ENCODE results near the gene CKM. TPM values are rescaled to one million over a fixed set of nuclear protein-coding genes. Genes with fewer than 3 reads are reported as not detected.

The CKM gene
- total and polyA plus RNA-seq, 2 of the 4 experiments (the other 2 are of a cell fraction): not detected

GRCh38 chr19:45354241-45354842 lies 31.7 kb upstream of the CKM start:
- POLR2A ChIA-PET (ENCODE audit: unreplicated experiment): no interaction called here
- Histone ChIP-seq H3K79me1 (ENCODE audit: low read depth in 1 of 2, low read length in 2 of 2) (peaks cover 0 to 10% of the 10 kb centered on the region in 2 experiments; a peak in 2 of 4 replicates), H3K18ac (ENCODE audit: low read depth, low read length) (no peak overlapping the region), H2BK20ac (ENCODE audit: low read depth, low read length) (no peak overlapping the region), H3K4me2 (ENCODE audit: low read depth, low read length) (no peak overlapping the region), H2BK5ac (ENCODE audit: low read depth, low read length, poor library complexity, severe bottlenecking) (no peak overlapping the region), H4K8ac (ENCODE audit: low read depth in 2 of 2, low read length in 2 of 2) (no peak overlapping the region), H4K91ac (ENCODE audit: insufficient read depth, low read depth, low read length) (no peak overlapping the region), H3K36me3 (ENCODE audit: control insufficient read depth, insufficient read depth, low read length) (peaks cover 55% of the 10 kb centered on the region), H3K4me3 (ENCODE audit: insufficient read depth, low read depth, low read length) (no peak overlapping the region), H3K9me3 (ENCODE audit: control insufficient read depth, insufficient read depth, low read length) (no peaks in the 10 kb centered on the region), H3K4ac (ENCODE audit: low read depth, low read length) (no peak overlapping the region), H2BK15ac (ENCODE audit: low read depth, low read length) (no peak overlapping the region), H3K14ac (replicated peaks; ENCODE audit: low read depth, low read length) (no peak overlapping the region), H2AK9ac (replicated peaks; ENCODE audit: low read depth, low read length, poor library complexity) (no peak overlapping the region), H2AFZ (replicated peaks; ENCODE audit: low read length, poor library complexity) (no peak overlapping the region), H3K9me1 (ENCODE audit: insufficient read depth, low read length) (no peaks in the 10 kb centered on the region), H2AK5ac (ENCODE audit: low read depth, low read length) (no peak overlapping the region), H3K56ac (ENCODE audit: extremely low read depth, insufficient read depth, low read length) (no peak overlapping the region), H4K20me1 (ENCODE audit: insufficient read depth, low read length) (peaks cover 7% of the 10 kb centered on the region; the same call in 1 of the 2 replicates), H2BK120ac (ENCODE audit: low read depth, low read length) (no peak overlapping the region), H3K4me1 (ENCODE audit: control insufficient read depth, insufficient read depth, low read length) (no peaks in the 10 kb centered on the region), H3K23ac (ENCODE audit: low read depth, low read length) (no peak overlapping the region), H3K27me3 (ENCODE audit: control insufficient read depth, insufficient read depth, low read length) (no peaks in the 10 kb centered on the region), H4K5ac (ENCODE audit: low read depth, low read length) (no peak overlapping the region), H3K27ac (ENCODE audit: insufficient read depth, low read length) (no peak overlapping the region), H3K9ac (ENCODE audit: low read depth, low read length) (no peak overlapping the region)
- DNase-seq (no peak), ATAC-seq (ENCODE audit: low read depth) (no peak)
- in situ Hi-C loops (cut with MboI; ENCODE audit: low sequenced_read_pairs): no loop called here
- no TSS peak for BruUV-seq (replicated peaks)
- intact Hi-C loops (cut with micrococcal nuclease): no loop called here
- CTCF ChIA-PET: no interaction called here
- no peak for TF ChIP-seq FOS (IDR thresholded peaks at IDR 0.05; ENCODE audit: low read depth, low read length)
- no peak for TF ChIP-seq CTCF (conservative IDR thresholded peaks at IDR 0.05; ENCODE audit: low read depth, low read length)
- no peak for TF ChIP-seq NFE2L2 (IDR thresholded peaks at IDR 0.05; ENCODE audit: low read depth, low read length)
- TF ChIP-seq MAZ (IDR thresholded peaks at IDR 0.05; ENCODE audit: borderline replicate concordance, low read depth, low read length): no peak
- TF ChIP-seq MAFK (IDR thresholded peaks at IDR 0.05; ENCODE audit: low read depth, low read length): no peak
- no peak for TF ChIP-seq CEBPB (IDR thresholded peaks at IDR 0.05; ENCODE audit: low read depth, low read length)
- no peak for TF ChIP-seq POLR2A (IDR thresholded peaks at IDR 0.05; ENCODE audit: low read depth, low read length)
- no peak for TF ChIP-seq BHLHE40 (IDR thresholded peaks at IDR 0.05; ENCODE audit: low read depth, low read length)
- no peak for TF ChIP-seq CHD1 (IDR thresholded peaks at IDR 0.05; ENCODE audit: low read depth, low read length)
- TF ChIP-seq SMC3 (IDR thresholded peaks at IDR 0.05; ENCODE audit: low read depth, low read length): no peak
- TF ChIP-seq RCOR1 (IDR thresholded peaks at IDR 0.05; ENCODE audit: insufficient replicate concordance, low read length): no peak
- TF ChIP-seq RFX5 (IDR thresholded peaks at IDR 0.05; ENCODE audit: low read depth, low read length): no peak
- dilution Hi-C loops (cut with HindIII; ENCODE audit: low sequenced_read_pairs, unreplicated experiment): no loop called here
- 93% methylated on average over 3 of the region's 11 CpGs; no CpG with 5 or more reads in 1 of the 2 experiments for WGBS, 2 experiments (ENCODE audit: extremely low coverage in 2 of 2, insufficient read length in 1 of 2)

Measured in IMR-90 (cell line).